GM12878 (cell line): ENCODE measurements around the gene RFX3.

Experiments used
- ATF3 ChIP-seq: IDR thresholded peaks from 2 replicates; pipeline ENCODE4 v1.6.1; 2011; ENCODE audit warnings: low read depth, mild to moderate bottlenecking, low read length, moderate library complexity, borderline replicate concordance; ENCODE audit errors: extremely low read depth
- IKZF2 ChIP-seq, 2 experiments: fragments of 450-650 bp; IDR thresholded peaks; 2 replicates each; pipeline ENCODE4 v1.6.1; 2017; ENCODE audit warnings: mild to moderate bottlenecking in 2 of 2, moderate library complexity in 2 of 2
- MTA2 ChIP-seq: fragments of 450-650 bp; IDR thresholded peaks from 2 replicates; pipeline ENCODE4 v1.6.1; 2016; ENCODE audit warnings: low read depth, mild to moderate bottlenecking, moderate library complexity
- MYC ChIP-seq: IDR thresholded peaks from 2 replicates; pipeline ENCODE4 v1.6.1; 2011; ENCODE audit warnings: mild to moderate bottlenecking, low read length, moderate library complexity, inconsistent platforms; ENCODE audit not compliant: insufficient read depth, insufficient replicate concordance, insufficient read length, severe bottlenecking
- POU2F2 ChIP-seq: IDR thresholded peaks from 3 replicates; pipeline ENCODE4 v1.6.1; 2011; ENCODE audit warnings: low read depth, mild to moderate bottlenecking, low read length, borderline replicate concordance

GRCh38 chr9:3458806-3459475, 66.9 kb downstream of the RFX3 start:
- TF ChIP-seq MYC (no peak), MTA2 (no peak), POU2F2 (no peak), ATF3 (no peak), IKZF2 (IDR thresholded peaks at IDR 0.05) (no peak)
